MM.1S (cell line): Measurements from ENCODE around the gene TBR1.

Experiments used
- DNase-seq: peaks from one replicate; pipeline ENCODE4 v3.0.0-alpha.2; 2015
- H2AFZ ChIP-seq: fragments of 300-600 bp; sonication (generic); 2 replicates; pipeline ENCODE4 v1.6.0; 2016; ENCODE audit warnings: antibody characterized with exemption, low read length
- H3F3A ChIP-seq: fragments of 300-600 bp; sonication (generic); 2 replicates; pipeline ENCODE4 v1.6.1; 2016; ENCODE audit warnings: mild to moderate bottlenecking, antibody characterized with exemption, low read length, moderate library complexity, mixed read lengths; ENCODE audit not compliant: insufficient read depth
- H3K27ac ChIP-seq: fragments of 300-600 bp; sonication (generic); 2 replicates; pipeline ENCODE4 v1.5.1; 2016; ENCODE audit warnings: mild to moderate bottlenecking, low read length
- H3K27me3 ChIP-seq: fragments of 300-600 bp; sonication (generic); replicated peaks from 2 replicates; pipeline ENCODE4 v1.6.0; 2016; ENCODE audit warnings: low read length; ENCODE audit not compliant: insufficient read depth
- H3K36me3 ChIP-seq: fragments of 300-600 bp; sonication (generic); replicated peaks from 2 replicates; pipeline ENCODE4 v1.6.1; 2016; ENCODE audit warnings: mild to moderate bottlenecking, low read length, mixed read lengths; ENCODE audit not compliant: insufficient read depth
- H3K4me1 ChIP-seq: fragments of 300-600 bp; sonication (generic); 2 replicates; pipeline ENCODE4 v1.6.1; 2016; ENCODE audit warnings: low read length, mixed read lengths
- H3K4me2 ChIP-seq: fragments of 300-600 bp; sonication (generic); 2 replicates; pipeline ENCODE4 v1.6.0; 2016; ENCODE audit warnings: low read depth, low read length
- H3K4me3 ChIP-seq: fragments of 300-600 bp; sonication (generic); 2 replicates; pipeline ENCODE4 v1.5.1; 2016; ENCODE audit warnings: low read length, mixed read lengths
- H3K79me2 ChIP-seq: fragments of 300-600 bp; sonication (generic); 2 replicates; pipeline ENCODE4 v1.6.1; 2016; ENCODE audit warnings: mixed run types, low read length, mixed read lengths
- H3K9ac ChIP-seq: fragments of 300-600 bp; sonication (generic); 2 replicates; pipeline ENCODE4 v1.6.1; 2016; ENCODE audit warnings: low read length, mixed read lengths
- H3K9me2 ChIP-seq: fragments of 300-600 bp; sonication (generic); replicated peaks from 2 replicates; pipeline ENCODE4 v1.6.1; 2016; ENCODE audit warnings: mild to moderate bottlenecking, low read length, mixed read lengths; ENCODE audit not compliant: insufficient read depth
- H3K9me3 ChIP-seq: fragments of 300-600 bp; sonication (generic); replicated peaks from 2 replicates; pipeline ENCODE4 v1.6.1; 2016; ENCODE audit warnings: mild to moderate bottlenecking, low read length, mixed read lengths; ENCODE audit not compliant: insufficient read depth
- H4K20me1 ChIP-seq: fragments of 300-600 bp; sonication (generic); 2 replicates; pipeline ENCODE4 v1.6.1; 2016; ENCODE audit warnings: mild to moderate bottlenecking, low read length, moderate library complexity, mixed read lengths; ENCODE audit not compliant: insufficient read depth
- CTCF ChIP-seq: fragments of 300-600 bp; sonication (generic); IDR thresholded peaks from 2 replicates; pipeline ENCODE4 v1.5.1; 2016; ENCODE audit warnings: antibody characterized with exemption, low read length, mixed read lengths
- EZH2 ChIP-seq: fragments of 300-600 bp; sonication (generic); optimal IDR thresholded peaks from 2 replicates; pipeline ENCODE3; 2017; ENCODE audit warnings: low read depth, mild to moderate bottlenecking, antibody characterized with exemption, low read length, mixed read lengths
- EZH2phosphoT487 ChIP-seq: fragments of 300-600 bp; sonication (generic); IDR thresholded peaks from 2 replicates; pipeline ENCODE4 v1.6.1; 2018; ENCODE audit warnings: antibody characterized with exemption, low read length

TBR1 gene

GRCh38 chr2:161419638-161420190 lies 3.6 kb downstream of the TBR1 start:
- Histone ChIP-seq H3K9ac (no peak overlapping the region), H3K4me1 (no peaks in the 10 kb centered on the region), H2AFZ (no peak overlapping the region), H3K9me3 (no peaks in the 10 kb centered on the region), H3K4me3 (no peak overlapping the region), H3K27me3 (no peaks in the 10 kb centered on the region), H3K36me3 (no peaks in the 10 kb centered on the region), H4K20me1 (no peaks in the 10 kb centered on the region), H3K4me2 (no peak overlapping the region), H3K9me2 (no peaks in the 10 kb centered on the region), H3K79me2 (no peaks in the 10 kb centered on the region), H3K27ac (no peak overlapping the region), H3F3A (no peaks in the 10 kb centered on the region)
- TF ChIP-seq EZH2phosphoT487: no peak
- TF ChIP-seq CTCF: no peak
- no peak for TF ChIP-seq EZH2
- DNase-seq: no peak

GRCh38 chr2:161420406-161421074 lies 4.4 kb downstream of the TBR1 start:
- Histone ChIP-seq H3F3A (no peaks in the 10 kb centered on the region), H3K27ac (no peak overlapping the region), H2AFZ (no peak overlapping the region), H3K4me1 (no peaks in the 10 kb centered on the region), H3K27me3 (no peaks in the 10 kb centered on the region), H3K4me3 (no peak overlapping the region), H4K20me1 (no peaks in the 10 kb centered on the region), H3K9me2 (no peaks in the 10 kb centered on the region), H3K36me3 (no peaks in the 10 kb centered on the region), H3K9ac (no peak overlapping the region), H3K79me2 (no peaks in the 10 kb centered on the region), H3K9me3 (no peaks in the 10 kb centered on the region), H3K4me2 (no peak overlapping the region)
- DNase-seq: no peak
- TF ChIP-seq EZH2phosphoT487 (no peak), CTCF (no peak), EZH2 (no peak)

GRCh38 chr2:161421686-161422085 lies 5.6 kb downstream of the TBR1 start:
- H3K27ac ChIP-seq: no peak overlapping the region
- no peak overlapping the region for H3K9ac ChIP-seq
- no peaks in the 10 kb centered on the region for H3K9me3 ChIP-seq
- no peak for DNase-seq
- H3K36me3 ChIP-seq: no peaks in the 10 kb centered on the region
- H3K4me3 ChIP-seq: no peak overlapping the region
- H3K79me2 ChIP-seq: no peaks in the 10 kb centered on the region
- no peaks in the 10 kb centered on the region for H3F3A ChIP-seq
- H3K27me3 ChIP-seq: no peaks in the 10 kb centered on the region
- H3K9me2 ChIP-seq: no peaks in the 10 kb centered on the region
- H4K20me1 ChIP-seq: no peaks in the 10 kb centered on the region
- H2AFZ ChIP-seq: no peak overlapping the region
- TF ChIP-seq CTCF (no peak), EZH2 (no peak), EZH2phosphoT487 (no peak)
- no peaks in the 10 kb centered on the region for H3K4me1 ChIP-seq
- H3K4me2 ChIP-seq: no peak overlapping the region
